Keratinocyte (primary cell): ENCODE measurements around the gene CCDC71.

ENCODE experiments used
- CTCF ChIP-seq, 3 experiments: IDR thresholded peaks in 1 of 3; conservative IDR thresholded peaks in 1 of 3; optimal IDR thresholded peaks in 1 of 3; 2 replicates in 2 of 3; 3 replicates in 1 of 3; pipeline versions ENCODE3 to v1.5.1; 2011; ENCODE audit warnings: low read length in 3 of 3, mild to moderate bottlenecking in 3 of 3, moderate library complexity in 2 of 3, control low read depth in 1 of 3, inconsistent platforms in 1 of 3; ENCODE audit not compliant: insufficient read depth in 2 of 3; ENCODE audit errors: extremely low read depth in 1 of 3
- EZH2 ChIP-seq: IDR thresholded peaks from one replicate; pipeline ENCODE4 v1.6.1; 2012; ENCODE audit warnings: inconsistent platforms, mild to moderate bottlenecking, low read length, moderate library complexity

DNA sequence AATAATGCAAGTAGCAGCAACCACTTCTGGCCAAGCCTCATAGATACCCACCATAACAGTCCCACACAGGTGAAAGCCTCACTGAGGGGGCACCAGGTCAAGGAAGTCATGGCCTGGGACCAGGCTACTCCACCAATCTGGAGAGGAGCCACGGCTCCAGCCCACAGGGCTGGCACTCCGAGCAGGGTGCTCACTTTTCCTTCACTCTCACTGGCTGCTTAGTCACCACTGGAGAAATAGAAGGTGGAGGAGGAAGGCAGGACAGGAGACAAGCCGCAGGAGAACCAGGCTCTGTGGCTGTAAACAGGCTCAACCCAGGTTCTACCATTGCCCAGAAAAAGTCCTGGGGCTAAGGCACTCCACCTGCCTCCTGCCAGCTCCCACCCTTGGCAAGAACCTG is 46.7 kb downstream of the CCDC71 start:
- TF ChIP-seq CTCF (optimal IDR thresholded peaks at IDR 0.05 in 1 of 3, IDR thresholded peaks at IDR 0.05 in 1 of 3, conservative IDR thresholded peaks at IDR 0.05 in 1 of 3; ENCODE audit: extremely low read depth in 1 of 3, insufficient read depth in 2 of 3, low read length in 3 of 3): no peak
- no peak for TF ChIP-seq EZH2
